GM20000 (cell line): ENCODE measurements around the gene WDFY2.

ENCODE experiments used
- DNase-seq: peaks from one replicate; pipeline ENCODE4 v3.0.0; 2012; ENCODE audit warnings: low spot score
- CTCF ChIP-seq: IDR thresholded peaks from 2 replicates; pipeline ENCODE4 v1.5.1; 2012; ENCODE audit warnings: mild to moderate bottlenecking, control low read depth; ENCODE audit errors: extremely low read depth, missing control alignments

WDFY2 gene

GRCh38 chr13:51665456-51665855, 81.2 kb downstream of the WDFY2 start:
- no peak for TF ChIP-seq CTCF
- DNase-seq = no peak

- no peak for DNase-seq
- no peak for TF ChIP-seq CTCF
Observed at GRCh38 chr13:51666374-51666773, 82.1 kb downstream of the WDFY2 start.

GRCh38 chr13:51666839-51667238, 82.6 kb downstream of the WDFY2 start:
- TF ChIP-seq CTCF = no peak

GRCh38 chr13:51668580-51669195, 84.4 kb downstream of the WDFY2 start:
- no peak for DNase-seq
- no peak for TF ChIP-seq CTCF

More at GRCh38 chr13:51666839-51667238, 82.6 kb downstream of the WDFY2 start:
- DNase-seq = no peak

GRCh38 chr13:51673165-51673564, 88.9 kb downstream of the WDFY2 start:
- DNase-seq = no peak
- no peak for TF ChIP-seq CTCF

- no peak for TF ChIP-seq CTCF
- no peak for DNase-seq
Observed at GRCh38 chr13:51674276-51674675, 90.0 kb downstream of the WDFY2 start.

- TF ChIP-seq CTCF = no peak
- DNase-seq = no peak
Observed at GRCh38 chr13:51675385-51675784, 91.1 kb downstream of the WDFY2 start.
